ENCODE data around the gene FLII. TPM values are rescaled to one million over a fixed set of nuclear protein-coding genes. Genes with fewer than 3 reads are reported as not detected.

Gene FLII
- total RNA-seq, 3 donors from 2014 or later: 278 to 319 (median 316) TPM

- peaks cover 5% of the 10 kb centered on the region for H3K36me3 ChIP-seq (ENCODE audit: low read depth)
- intact Hi-C loops (cut with DNase I, micrococcal nuclease): no loop called here
- peaks cover 20% of the 10 kb centered on the region for H3K4me1 ChIP-seq (ENCODE audit: low read depth)
- no peak overlapping the region for H3K4me3 ChIP-seq
- TF ChIP-seq CTCF (IDR thresholded peaks at IDR 0.05): no peak
- ATAC-seq (no peak), DNase-seq (no peak)
- no peaks in the 10 kb centered on the region for H3K9me3 ChIP-seq
Observed at GRCh38 chr17:18262111-18262510, 3.6 kb upstream of the FLII start.

- H3K9me3 ChIP-seq: no peaks in the 10 kb centered on the region
- intact Hi-C loops (cut with DNase I, micrococcal nuclease): no loop called here
- peaks cover 24% of the 10 kb centered on the region for H3K4me1 ChIP-seq (ENCODE audit: low read depth)
- TF ChIP-seq CTCF (IDR thresholded peaks at IDR 0.05): no peak
- H3K36me3 ChIP-seq (ENCODE audit: low read depth): peaks cover 5% of the 10 kb centered on the region
- no peak for DNase-seq
- no peak for ATAC-seq
- H3K4me3 ChIP-seq: no peak overlapping the region
Observed at GRCh38 chr17:18261659-18262058, 3.1 kb upstream of the FLII start.

GRCh38 chr17:18261146-18261515, 2.6 kb upstream of the FLII start:
- intact Hi-C loops (cut with DNase I, micrococcal nuclease): no loop called here
- H3K4me1 ChIP-seq (ENCODE audit: low read depth): peaks cover 24% of the 10 kb centered on the region
- ATAC-seq: peak; percentile 39

DNA sequence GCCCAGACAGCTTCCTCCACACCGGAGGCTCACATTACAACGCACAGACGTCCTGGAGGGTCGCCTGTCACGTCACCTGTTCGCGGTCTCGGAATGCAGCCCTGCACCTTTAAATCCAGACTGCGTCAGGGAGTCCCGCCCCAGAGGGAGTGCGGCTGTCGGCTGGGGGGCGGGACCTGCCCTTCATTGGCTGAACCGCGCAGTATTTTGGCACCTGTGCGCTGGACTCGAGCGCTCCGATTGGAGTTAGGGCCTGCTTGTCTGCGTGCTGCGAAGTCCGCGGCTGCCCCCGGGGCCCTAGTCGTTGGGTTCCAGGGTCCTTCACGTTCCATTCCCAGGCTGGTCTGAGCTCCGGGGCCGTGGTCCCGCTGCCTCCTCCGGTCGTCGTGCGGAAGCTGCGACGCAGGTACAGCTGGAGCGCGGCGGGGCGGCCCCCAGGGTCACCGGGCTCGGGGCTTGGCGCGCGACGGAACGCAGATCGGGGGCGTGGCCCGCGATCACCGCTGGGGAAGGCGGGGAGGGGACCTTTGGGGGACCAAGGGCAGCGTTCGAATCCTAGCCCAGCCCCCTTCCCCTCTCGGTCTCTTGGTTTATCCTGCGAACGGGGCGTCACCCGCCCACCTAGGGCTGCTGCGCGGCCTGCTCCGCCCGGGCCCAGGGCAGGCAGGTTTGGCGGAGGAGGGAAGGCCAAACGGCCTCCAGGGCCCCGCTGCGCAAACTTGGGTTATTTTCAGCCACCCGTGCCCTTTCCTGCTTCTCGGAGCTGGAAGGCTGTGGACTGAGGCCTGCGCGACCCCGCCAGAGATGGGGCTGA, 2.0 kb upstream of the FLII start, which contains the start of gene MIEF2:
MIEF2 (plus strand) TSS at position 331 of the 814 bp plus-strand sequence. CDS start 2,059 bp downstream, outside the sequence.
- intact Hi-C loops (cut with DNase I, micrococcal nuclease): no loop called here
- DNase-seq (peak; percentile 95 to 98 (median 96)), ATAC-seq (peak; percentile 85)
- no peaks in the 10 kb centered on the region for H3K9me3 ChIP-seq
- H3K4me1 ChIP-seq (ENCODE audit: low read depth): peaks cover 24% of the 10 kb centered on the region
- H3K36me3 ChIP-seq (ENCODE audit: low read depth): peaks cover 5% of the 10 kb centered on the region
- peak within 1 kb of the TSS; percentile 77 for H3K4me3 ChIP-seq
- no peak for TF ChIP-seq CTCF (IDR thresholded peaks at IDR 0.05)

More at GRCh38 chr17:18261146-18261515, 2.6 kb upstream of the FLII start:
- Histone ChIP-seq H3K4me3 (peak overlapping the region; percentile 77), H3K36me3 (ENCODE audit: low read depth) (peaks cover 5% of the 10 kb centered on the region), H3K9me3 (no peaks in the 10 kb centered on the region)
- peak; percentile 47 to 80 (median 64) for DNase-seq
- no peak for TF ChIP-seq CTCF (IDR thresholded peaks at IDR 0.05)

GRCh38 chr17:18259621-18260331, 1.2 kb upstream of the FLII start:
- intact Hi-C loops (cut with DNase I, micrococcal nuclease): no loop called here
- H3K4me1 ChIP-seq (ENCODE audit: low read depth): peaks cover 24% of the 10 kb centered on the region

More at GRCh38 chr17:18259621-18260331, 1.2 kb upstream of the FLII start:
- Histone ChIP-seq H3K9me3 (no peaks in the 10 kb centered on the region), H3K36me3 (ENCODE audit: low read depth) (peaks cover 6% of the 10 kb centered on the region), H3K4me3 (no peak overlapping the region)
- DNase-seq (no peak), ATAC-seq (no peak)
- no peak for TF ChIP-seq CTCF (IDR thresholded peaks at IDR 0.05)

Measured in mucosa of descending colon (tissue), 3 donors.